SKM-1 treated with dmso at 0.1 percent for 144 hours (cell line): ENCODE data around the gene LSS.
"Not testable (repeated sequence)": the region's sequence is repeated elsewhere in the genome, so short reads cannot be mapped to it uniquely, and the experiment has no call there.

Experiments used
- DNase-seq: peaks from one replicate; lab custom pipeline; 2025; ENCODE audit not compliant: unreplicated experiment; lab: John Stamatoyannopoulos, UW

The LSS gene

DNA sequence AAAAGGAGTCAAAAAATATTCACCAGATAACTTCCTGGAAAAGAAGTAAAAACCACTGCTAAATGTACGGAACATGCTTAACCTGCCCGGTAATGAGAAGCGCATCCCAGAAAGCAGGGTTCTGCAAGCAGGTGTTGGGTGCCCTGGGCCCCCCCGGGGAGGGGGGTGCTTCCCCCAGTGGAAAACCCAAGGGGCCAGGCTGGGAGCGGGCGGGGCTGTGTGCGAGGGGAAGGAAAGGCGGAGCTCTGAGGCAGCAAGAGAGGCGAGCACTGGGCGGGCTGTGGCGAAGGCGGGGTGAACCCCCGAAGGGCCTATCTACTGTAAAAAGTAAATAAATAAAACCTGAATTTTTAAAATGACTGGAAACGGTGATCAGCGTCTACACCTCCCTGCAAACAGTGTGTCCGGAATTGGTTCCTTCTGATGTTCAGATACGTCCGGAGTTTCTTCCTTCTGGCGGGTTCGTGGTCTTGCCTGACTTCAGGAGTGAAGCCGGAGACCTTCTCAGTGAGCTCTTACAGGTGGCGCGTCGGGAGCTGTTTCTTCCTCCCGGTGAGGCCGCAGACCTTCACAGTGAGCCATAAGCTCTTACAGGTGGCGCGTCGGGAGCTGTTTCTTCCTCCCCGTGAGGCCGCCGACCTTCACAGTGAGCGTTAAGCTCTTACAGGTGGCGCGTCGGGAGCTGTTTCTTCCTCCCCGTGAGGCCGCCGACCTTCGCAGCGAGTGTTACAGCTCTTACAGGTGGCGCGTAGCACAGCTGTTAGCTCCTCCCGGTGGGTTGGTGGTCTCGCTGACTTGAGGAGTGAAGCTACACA, 86.6 kb downstream of the LSS start:
- DNase-seq: no peak

DNA sequence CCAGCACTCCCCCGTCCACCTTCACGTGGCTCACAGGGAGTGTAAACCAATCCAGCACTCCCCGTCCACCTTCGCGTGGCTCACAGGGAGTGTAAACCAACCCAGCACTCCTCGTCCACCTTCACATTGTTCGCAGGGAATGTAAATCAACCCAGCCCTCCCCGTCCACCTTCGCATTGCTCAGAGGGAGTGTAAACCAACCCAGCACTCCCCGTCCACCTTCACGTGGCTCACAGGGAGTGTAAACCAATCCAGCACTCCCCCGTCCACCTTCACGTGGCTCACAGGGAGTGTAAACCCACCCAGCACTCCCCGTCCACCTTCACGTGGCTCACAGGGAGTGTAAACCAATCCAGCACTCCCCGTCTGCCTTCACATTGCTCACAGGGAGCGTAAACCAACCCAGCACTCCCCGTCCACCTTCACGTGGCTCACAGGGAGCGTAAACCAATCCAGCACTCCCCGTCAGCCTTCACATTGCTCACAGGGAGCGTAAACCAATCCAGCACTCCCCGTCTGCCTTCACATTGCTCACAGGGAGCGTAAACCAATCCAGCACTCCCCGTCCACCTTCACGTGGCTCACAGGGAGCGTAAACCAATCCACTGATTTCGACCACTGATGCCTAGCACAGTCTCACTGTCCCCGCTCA, 88.1 kb downstream of the LSS start:
- DNase-seq: not testable (repeated sequence)

DNA sequence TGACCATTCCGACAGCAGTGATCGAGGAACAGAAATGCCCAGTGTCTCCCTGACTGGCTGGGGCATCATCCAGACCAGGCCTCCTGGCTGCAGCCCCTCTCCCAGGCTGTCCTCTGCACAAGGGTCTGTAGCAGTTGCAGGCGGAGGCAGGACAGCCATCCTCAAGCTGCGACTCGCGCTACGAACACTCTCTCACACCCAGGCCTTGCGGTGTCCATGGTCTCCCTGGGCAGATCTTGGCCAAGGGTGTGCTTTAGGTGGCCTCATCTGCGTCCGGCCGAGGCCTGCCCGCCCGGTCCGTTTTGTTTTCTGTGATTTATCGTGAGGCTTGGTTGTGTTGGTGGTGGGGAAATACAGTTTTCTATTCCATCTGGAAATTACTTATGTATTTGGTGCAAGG, 88.9 kb downstream of the LSS start:
- no peak for DNase-seq

DNA sequence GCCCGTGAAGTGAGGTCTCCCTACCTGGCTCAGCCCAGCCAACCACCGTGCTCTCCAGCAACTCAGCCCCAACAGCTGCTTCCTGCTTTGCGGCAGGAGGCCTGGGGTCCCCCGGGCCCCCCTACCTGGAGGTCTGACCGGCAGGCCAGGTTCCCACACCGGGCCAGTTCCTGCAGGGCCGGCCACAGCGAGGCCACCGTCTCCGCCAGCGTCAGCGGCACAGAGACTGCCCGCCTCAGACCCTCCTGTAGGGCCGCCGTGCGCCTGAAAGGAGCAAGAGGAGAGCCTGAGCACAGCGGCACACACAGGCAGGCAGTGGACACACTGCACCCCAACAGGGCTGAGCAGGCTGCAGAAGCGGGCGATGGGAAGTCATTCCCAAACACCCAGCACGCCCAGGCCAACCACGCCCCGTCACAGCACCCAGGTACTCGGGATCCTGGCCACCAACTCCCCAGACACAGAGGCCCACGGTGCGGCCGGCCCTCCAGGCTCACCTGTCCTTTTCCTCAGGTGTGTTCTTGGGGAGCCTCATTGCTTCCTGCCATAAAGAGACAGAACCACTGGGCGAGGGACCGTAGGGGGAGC, 90.1 kb downstream of the LSS start:
- no peak for DNase-seq
